Measurements from ENCODE around the gene LBX1. TPM values are rescaled to one million over a fixed set of nuclear protein-coding genes. Genes with fewer than 3 reads are reported as not detected.
A peak's percentile ranks its signal among the peaks of the same experiment; 100 is the strongest.

The LBX1 gene
- total RNA-seq, 2 experiments from 2014 or later = not detected

GRCh38 chr10:101223274-101224059, 5.8 kb downstream of the LBX1 start:
- no peak overlapping the region for H3K27ac Mint-ChIP-seq
- peaks cover 31% of the 10 kb centered on the region for H3K4me1 Mint-ChIP-seq
- DNase-seq = no peak
- H3K36me3 Mint-ChIP-seq = peaks cover 2% of the 10 kb centered on the region
- no peaks in the 10 kb centered on the region for H3K9me3 Mint-ChIP-seq
- H3K4me3 Mint-ChIP-seq = no peak overlapping the region
- peaks cover 94% of the 10 kb centered on the region for H3K27me3 Mint-ChIP-seq

GRCh38 chr10:101222683-101223273, 6.5 kb downstream of the LBX1 start:
- no peak overlapping the region for H3K4me3 Mint-ChIP-seq
- no peak overlapping the region for H3K27ac Mint-ChIP-seq
- peaks cover 29% of the 10 kb centered on the region for H3K4me1 Mint-ChIP-seq

GRCh38 chr10:101221963-101222531, 7.2 kb downstream of the LBX1 start:
- Mint-ChIP-seq H3K4me1 (peaks cover 26% of the 10 kb centered on the region), H3K4me3 (no peak overlapping the region), H3K27me3 (peaks cover 96% of the 10 kb centered on the region), H3K9me3 (no peaks in the 10 kb centered on the region), H3K36me3 (peaks cover 2% of the 10 kb centered on the region), H3K27ac (no peak overlapping the region)
- no peak for DNase-seq

More at GRCh38 chr10:101222683-101223273, 6.5 kb downstream of the LBX1 start:
- H3K27me3 Mint-ChIP-seq = peaks cover 95% of the 10 kb centered on the region
- no peaks in the 10 kb centered on the region for H3K9me3 Mint-ChIP-seq
- DNase-seq = no peak
- H3K36me3 Mint-ChIP-seq = peaks cover 2% of the 10 kb centered on the region

- H3K4me1 Mint-ChIP-seq = peaks cover 27% of the 10 kb centered on the region
Measured at GRCh38 chr10:101221549-101221948, 7.7 kb downstream of the LBX1 start.

GRCh38 chr10:101219946-101220451, 9.3 kb downstream of the LBX1 start:
- peaks cover 96% of the 10 kb centered on the region for H3K27me3 Mint-ChIP-seq
- no peak overlapping the region for H3K4me3 Mint-ChIP-seq
- H3K36me3 Mint-ChIP-seq = peaks cover under 1% of the 10 kb centered on the region
- no peak overlapping the region for H3K27ac Mint-ChIP-seq
- H3K9me3 Mint-ChIP-seq = no peaks in the 10 kb centered on the region
- DNase-seq = no peak
- peaks cover 23% of the 10 kb centered on the region for H3K4me1 Mint-ChIP-seq

More at GRCh38 chr10:101221549-101221948, 7.7 kb downstream of the LBX1 start:
- no peaks in the 10 kb centered on the region for H3K9me3 Mint-ChIP-seq
- H3K36me3 Mint-ChIP-seq = peaks cover 2% of the 10 kb centered on the region
- H3K27ac Mint-ChIP-seq = no peak overlapping the region
- peaks cover 96% of the 10 kb centered on the region for H3K27me3 Mint-ChIP-seq
- no peak overlapping the region for H3K4me3 Mint-ChIP-seq
- no peak for DNase-seq

GRCh38 chr10:101219139-101219945, 9.9 kb downstream of the LBX1 start:
- peaks cover 99% of the 10 kb centered on the region for H3K27me3 Mint-ChIP-seq
- no peaks in the 10 kb centered on the region for H3K9me3 Mint-ChIP-seq
- no peak overlapping the region for H3K27ac Mint-ChIP-seq
- no peak overlapping the region for H3K4me3 Mint-ChIP-seq
- H3K4me1 Mint-ChIP-seq = peaks cover 25% of the 10 kb centered on the region
- DNase-seq = no peak
- H3K36me3 Mint-ChIP-seq = no peaks in the 10 kb centered on the region

GRCh38 chr10:101218351-101219138, 10.7 kb downstream of the LBX1 start:
- DNase-seq = no peak
- Mint-ChIP-seq H3K27me3 (peaks cover 100% of the 10 kb centered on the region), H3K4me3 (no peak overlapping the region), H3K36me3 (no peaks in the 10 kb centered on the region), H3K4me1 (peaks cover 31% of the 10 kb centered on the region), H3K9me3 (no peaks in the 10 kb centered on the region), H3K27ac (no peak overlapping the region)

GRCh38 chr10:101217450-101218281, 11.6 kb downstream of the LBX1 start:
- Mint-ChIP-seq H3K36me3 (no peaks in the 10 kb centered on the region), H3K9me3 (no peaks in the 10 kb centered on the region), H3K27me3 (peaks cover 100% of the 10 kb centered on the region), H3K4me1 (peaks cover 27% of the 10 kb centered on the region), H3K27ac (no peak overlapping the region), H3K4me3 (peak overlapping the region; percentile 14)
- DNase-seq = no peak

GRCh38 chr10:101217044-101217425, 12.2 kb downstream of the LBX1 start:
- no peaks in the 10 kb centered on the region for H3K36me3 Mint-ChIP-seq
- H3K27ac Mint-ChIP-seq = no peak overlapping the region
- peak overlapping the region; percentile 71 for H3K4me3 Mint-ChIP-seq
- DNase-seq = no peak
- H3K9me3 Mint-ChIP-seq = no peaks in the 10 kb centered on the region
- peaks cover 100% of the 10 kb centered on the region for H3K27me3 Mint-ChIP-seq
- peaks cover 27% of the 10 kb centered on the region for H3K4me1 Mint-ChIP-seq

GRCh38 chr10:101216207-101217043, 12.8 kb downstream of the LBX1 start:
- Mint-ChIP-seq H3K4me3 (peak overlapping the region; percentile 71), H3K36me3 (no peaks in the 10 kb centered on the region), H3K4me1 (peaks cover 26% of the 10 kb centered on the region), H3K9me3 (no peaks in the 10 kb centered on the region), H3K27me3 (peaks cover 100% of the 10 kb centered on the region), H3K27ac (no peak overlapping the region)
- peak; percentile 49 for DNase-seq

- Mint-ChIP-seq H3K27me3 (peaks cover 98% of the 10 kb centered on the region), H3K9me3 (no peaks in the 10 kb centered on the region), H3K4me1 (peaks cover 24% of the 10 kb centered on the region), H3K27ac (no peak overlapping the region), H3K36me3 (no peaks in the 10 kb centered on the region), H3K4me3 (no peak overlapping the region)
- DNase-seq = no peak
Measured at GRCh38 chr10:101215397-101216206, 13.7 kb downstream of the LBX1 start.

All from activated naive CD8-positive, alpha-beta T cell treated with anti-CD3 and anti-CD28 coated beads for 36 hours (primary cell).